T-helper 22 cell (primary cell): Measurements from ENCODE around the gene CYLD.

ENCODE experiments used
- DNase-seq: peaks from one replicate; pipeline ENCODE4 v3.0.0-alpha.2; 2020; ENCODE audit warnings: low read depth

The CYLD gene

GRCh38 chr16:50819706-50820105 is 77.8 kb downstream of the CYLD start:
- no peak for DNase-seq

DNA sequence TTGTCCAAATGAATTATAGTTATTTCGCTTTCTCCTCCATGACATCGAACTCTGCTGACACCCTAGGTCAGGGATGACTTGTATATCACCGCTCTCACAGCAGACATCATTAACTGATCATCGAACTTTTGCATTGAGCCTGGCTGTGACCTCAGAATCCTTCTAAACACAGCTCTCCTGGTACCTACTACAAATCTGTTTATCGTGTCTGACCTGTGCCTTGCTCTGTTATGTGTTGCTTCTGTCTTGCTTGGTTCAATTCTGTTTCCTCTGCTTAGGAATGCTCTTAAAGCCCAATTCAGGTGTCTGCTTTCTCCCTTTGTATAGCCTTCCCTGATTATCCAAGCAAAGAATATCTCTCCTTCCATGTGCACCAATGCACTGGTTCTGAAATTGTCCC is 78.3 kb downstream of the CYLD start:
- no peak for DNase-seq

GRCh38 chr16:50821586-50821985 is 79.7 kb downstream of the CYLD start:
- DNase-seq, result no peak

DNA sequence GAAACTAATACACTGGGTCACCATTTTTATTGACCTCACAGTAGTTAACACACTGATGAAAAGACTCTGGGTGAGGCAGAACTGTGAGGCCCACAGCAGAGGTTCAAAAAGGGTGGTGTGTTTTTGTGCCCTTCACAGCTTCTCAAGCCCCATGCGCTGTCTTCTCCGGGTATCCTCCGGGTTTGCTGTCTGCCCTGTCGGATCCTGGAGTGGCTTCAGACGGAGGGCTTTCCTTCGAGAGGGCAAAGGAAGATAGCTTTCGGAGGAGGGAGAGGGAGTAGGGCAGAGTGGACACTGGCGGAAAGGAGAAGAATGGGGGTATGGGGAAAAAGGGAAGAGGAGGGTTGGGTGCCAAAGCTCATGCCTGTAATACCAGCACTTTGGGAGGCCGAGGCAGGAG is 80.8 kb downstream of the CYLD start:
- DNase-seq, result no peak

GRCh38 chr16:50826797-50827316 is 85.0 kb downstream of the CYLD start:
- DNase-seq, result no peak

DNA sequence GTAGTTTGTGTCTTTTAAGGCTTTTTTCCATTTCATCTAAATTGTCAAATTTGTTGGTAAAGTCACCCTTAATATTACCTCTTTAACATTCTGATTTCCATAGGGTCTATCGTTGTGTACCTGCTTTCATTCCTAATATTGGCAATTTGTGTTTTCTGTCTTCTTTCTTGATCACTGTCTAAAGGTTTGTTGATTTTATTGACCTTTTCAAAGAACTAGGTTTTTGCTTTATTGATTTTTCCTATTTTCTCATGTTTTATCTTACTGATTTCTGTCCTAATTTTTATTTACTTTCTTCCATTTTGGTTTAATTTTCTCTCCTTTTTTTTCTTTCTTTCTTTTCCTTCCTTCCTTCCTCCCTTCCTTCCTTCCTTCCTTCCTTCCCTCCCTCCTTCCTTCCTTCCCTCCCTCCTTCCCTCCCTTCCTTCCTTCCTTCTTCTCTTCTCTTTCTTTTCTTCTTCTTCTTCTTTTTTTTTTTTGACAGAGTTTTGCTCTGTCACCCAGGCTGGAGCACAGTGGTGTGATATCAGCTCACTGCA is 86.3 kb downstream of the CYLD start:
- no peak for DNase-seq

DNA sequence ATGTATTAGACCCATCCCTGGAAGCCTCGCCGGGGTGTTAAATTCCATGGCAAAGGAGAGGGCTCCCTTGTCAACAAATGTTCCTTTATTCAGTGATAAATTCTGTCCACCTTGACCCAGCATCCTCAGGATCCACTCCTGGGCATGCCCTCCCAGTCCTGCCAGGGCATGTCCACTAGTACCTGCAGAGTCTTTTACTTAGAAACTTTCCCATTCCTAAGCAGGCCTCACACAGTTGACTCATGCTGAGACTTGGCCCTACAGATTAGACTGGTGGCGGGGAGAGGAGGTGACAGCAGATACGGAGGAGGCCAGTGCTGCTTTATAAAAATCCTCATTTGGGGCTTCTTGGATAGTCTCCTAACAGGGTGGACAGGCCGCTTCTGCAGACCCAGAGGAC is 88.8 kb downstream of the CYLD start:
- no peak for DNase-seq

- DNase-seq, result no peak
Observed at GRCh38 chr16:50831751-50832150, 89.9 kb downstream of the CYLD start.

DNA sequence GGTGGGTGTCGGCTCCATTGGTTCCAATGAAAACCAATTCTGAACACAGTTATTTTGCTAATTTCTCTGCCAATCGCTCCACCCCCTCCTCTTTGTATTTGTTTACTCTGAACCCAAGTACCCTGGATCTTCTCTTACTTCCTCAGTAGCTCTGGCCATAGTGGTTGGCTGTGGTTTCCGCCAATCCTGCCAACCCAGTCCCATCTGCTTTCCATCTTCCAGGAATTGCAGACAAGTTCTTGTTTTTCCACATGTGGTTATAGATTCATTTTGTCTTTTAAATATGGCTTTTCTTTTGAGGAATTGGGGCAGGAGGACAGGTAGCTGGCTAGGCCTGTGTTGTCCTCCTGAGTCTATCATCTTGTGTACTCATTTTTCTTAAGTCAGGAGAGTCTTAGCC is 92.0 kb downstream of the CYLD start:
- no peak for DNase-seq

DNA sequence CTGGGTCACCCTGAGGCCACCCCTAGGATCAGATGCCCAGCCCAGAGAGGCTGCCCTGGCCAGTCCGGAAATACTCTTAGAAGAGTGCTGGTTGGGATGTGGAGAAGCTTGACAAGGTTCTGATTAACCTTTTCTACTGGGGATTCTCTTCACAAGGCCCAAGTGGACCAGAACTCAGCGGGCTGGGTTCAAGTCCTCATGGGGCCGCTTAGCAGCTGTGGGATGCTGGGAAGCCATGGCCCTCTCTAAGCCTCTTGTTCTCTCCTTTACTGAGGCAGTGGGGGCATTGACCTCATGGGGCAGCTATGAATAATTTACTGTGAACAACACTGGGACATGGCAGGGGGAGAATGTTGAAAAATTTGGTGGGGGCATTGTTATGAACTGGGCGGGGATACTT is 92.8 kb downstream of the CYLD start:
- DNase-seq, result no peak

DNA sequence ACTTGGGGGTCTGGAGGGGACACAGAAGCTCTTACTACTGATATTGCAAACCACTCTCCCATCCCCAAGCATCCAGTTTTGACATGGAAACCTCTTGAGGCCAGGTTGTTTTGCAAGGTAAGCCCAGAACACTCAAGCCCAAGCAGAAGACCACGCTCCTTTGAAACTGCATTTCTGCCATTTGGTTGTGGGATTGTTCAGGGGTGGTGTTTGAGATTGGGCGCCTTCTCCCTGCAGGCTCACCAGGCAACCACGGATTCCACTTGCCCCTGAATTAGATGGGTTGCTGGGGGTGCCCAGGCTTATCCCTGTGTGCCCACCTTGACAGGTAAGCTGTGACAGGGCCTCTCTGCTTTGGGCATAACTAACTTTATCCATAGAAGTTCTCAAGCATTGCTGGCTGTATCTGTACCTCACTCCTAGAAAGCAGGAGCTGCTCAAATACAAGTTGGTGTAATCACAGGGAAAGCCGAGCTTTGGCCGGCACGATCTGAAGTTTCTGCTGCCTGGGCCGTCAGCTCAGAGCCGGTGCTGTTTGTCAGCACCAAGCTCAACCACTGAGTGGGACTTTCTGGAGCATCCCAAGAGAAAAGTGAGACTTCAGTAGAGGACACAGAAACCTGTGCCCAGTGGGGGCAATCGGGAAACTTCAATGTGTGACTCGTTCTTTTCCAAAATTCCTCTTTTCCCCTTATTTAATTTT is 93.6 kb downstream of the CYLD start:
- DNase-seq, result no peak

DNA sequence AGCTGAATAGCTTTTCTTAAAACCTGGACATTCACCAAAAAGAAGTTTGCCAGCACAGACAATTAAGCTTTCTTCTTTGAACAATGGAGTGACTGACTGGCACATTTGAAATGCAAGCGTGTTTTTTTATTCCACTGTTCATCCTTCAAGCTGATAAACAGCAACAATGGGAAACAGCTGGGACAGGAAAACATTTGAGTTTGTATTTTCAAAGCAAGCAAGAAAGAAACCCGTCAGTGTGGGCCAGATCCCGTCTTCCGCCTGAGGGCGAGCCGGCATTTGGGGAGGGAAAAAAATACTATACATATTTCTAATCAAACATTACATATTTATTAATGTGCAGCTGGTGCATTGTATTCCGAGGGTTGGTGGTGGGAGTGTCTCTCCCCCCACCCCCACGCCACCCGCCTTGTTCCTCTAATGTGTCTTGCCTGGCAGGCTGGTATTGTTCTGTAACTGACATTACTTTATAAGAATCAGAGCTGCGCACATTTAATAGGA is 94.3 kb downstream of the CYLD start:
- no peak for DNase-seq

DNA sequence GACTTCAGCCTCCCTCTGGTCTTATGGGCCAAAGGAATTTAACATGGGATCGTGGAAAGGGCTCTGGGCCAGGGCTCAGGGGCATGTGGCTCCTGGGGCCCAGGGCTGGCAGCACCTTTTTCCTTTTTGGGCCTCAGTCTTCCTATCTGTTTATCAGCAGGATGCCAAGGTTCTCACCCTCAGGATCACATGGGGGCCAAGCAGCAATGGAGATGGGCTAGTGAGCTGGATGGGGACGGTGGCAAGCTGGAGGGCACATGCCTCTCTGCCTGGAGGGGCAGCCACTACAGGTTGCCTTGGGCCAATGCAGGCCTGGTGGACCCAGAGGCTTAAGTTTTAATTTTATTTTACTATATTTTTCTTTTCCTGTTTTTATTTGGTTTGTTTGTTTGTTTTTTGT is 95.4 kb downstream of the CYLD start:
- no peak for DNase-seq

DNA sequence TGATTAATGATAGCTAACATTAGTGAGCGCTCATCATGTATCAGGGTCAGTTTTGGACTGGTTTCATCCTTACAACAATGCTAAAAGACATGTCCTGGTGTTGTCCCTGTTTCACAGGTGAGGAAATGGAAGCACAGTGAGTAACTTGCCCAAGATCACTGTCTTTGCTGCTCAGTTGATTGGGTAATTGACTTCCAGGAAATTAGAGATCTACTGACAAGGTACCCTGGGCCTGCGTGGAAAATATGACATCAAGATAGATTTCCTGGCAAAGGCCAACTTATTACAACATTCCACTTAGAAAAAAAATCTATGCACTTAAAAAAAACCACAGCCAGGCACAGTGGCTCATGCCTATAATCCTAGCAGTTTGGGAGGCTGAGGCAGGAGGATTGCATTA is 96.3 kb downstream of the CYLD start:
- no peak for DNase-seq

- DNase-seq, result no peak
Observed at GRCh38 chr16:50838885-50839284, 97.0 kb downstream of the CYLD start.

DNA sequence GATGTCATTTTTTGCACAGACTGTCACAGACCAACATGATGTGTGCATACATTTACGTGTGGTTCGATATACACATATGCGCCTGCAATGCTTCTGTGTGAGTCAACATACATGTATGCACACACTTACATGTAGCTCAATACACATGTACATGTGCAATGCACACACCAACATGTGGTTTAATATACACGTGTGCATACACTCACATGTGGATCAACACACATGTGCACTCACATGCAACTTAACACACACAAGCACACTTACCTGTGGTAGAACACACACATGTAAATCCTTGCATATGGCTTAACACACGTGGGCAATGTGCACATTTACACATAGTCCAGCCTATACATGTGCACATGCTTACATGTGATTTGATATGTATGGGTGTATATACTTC is 97.5 kb downstream of the CYLD start:
- DNase-seq, result no peak

- no peak for DNase-seq
Observed at GRCh38 chr16:50839920-50840729, 98.2 kb downstream of the CYLD start.

- DNase-seq, result no peak
Observed at GRCh38 chr16:50841081-50841886, 99.4 kb downstream of the CYLD start.

- no peak for DNase-seq
Observed at GRCh38 chr16:50842013-50842505, 100.2 kb downstream of the CYLD start.

GRCh38 chr16:50842589-50842988 is 100.7 kb downstream of the CYLD start:
- no peak for DNase-seq

DNA sequence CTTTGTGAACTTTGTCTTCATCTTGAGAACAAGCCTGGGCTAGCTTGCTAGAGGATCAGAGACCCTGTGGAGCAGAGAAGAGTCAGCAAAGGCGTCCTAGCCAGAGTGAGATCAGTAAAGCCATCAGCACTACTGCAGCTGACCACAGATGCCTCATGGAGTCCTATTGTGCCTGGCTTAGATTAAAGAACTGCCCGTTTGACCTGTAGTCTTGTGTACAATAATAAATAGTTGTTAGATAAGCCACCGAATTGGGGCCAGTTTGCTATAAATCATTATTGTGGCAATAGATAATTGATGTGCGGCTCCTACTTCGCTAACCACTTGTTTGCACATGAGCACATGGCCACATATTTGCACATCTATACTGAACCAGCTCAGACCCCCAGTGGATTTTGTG is 103.0 kb downstream of the CYLD start:
- no peak for DNase-seq

DNA sequence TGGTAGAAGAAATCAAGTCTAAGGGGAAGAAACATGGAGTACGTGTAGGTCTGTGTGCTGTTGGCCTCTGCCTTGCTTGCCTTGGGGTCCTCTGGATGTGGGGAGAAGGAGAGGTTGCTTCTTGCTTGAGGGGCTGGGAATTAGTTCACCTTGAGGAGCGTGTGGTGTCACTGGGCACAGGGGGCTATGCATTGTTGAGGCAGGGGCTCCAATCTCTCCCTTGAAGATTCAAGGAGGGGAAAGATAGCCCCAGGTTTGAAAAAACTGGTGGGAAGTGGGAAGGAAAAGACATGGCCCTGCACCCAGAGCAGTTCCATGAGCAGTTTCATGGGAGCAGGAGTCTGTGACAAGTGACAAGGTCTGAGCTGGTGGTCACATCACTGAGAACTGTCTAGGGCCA is 103.4 kb downstream of the CYLD start:
- no peak for DNase-seq
